Measurements from ENCODE around the gene C1orf50. TPM values are rescaled to one million over a fixed set of nuclear protein-coding genes. Genes with fewer than 3 reads are reported as not detected.

C1orf50 gene
- total and polyA plus RNA-seq, 2 of the 4 experiments (the other 2 are of a cell fraction): 2.0 to 6.0 TPM

GRCh38 chr1:42730988-42731387 lies 36.1 kb upstream of the C1orf50 start:
- H4K91ac ChIP-seq (ENCODE audit: insufficient read depth, low read depth, low read length): no peak overlapping the region
- TF ChIP-seq NFE2L2 (IDR thresholded peaks at IDR 0.05; ENCODE audit: low read depth, low read length): no peak
- TF ChIP-seq RAD21 (IDR thresholded peaks at IDR 0.05; ENCODE audit: low read length): 0 out of 2 replicates have a peak, but pooled peaks have one; percentile 8
- H4K8ac ChIP-seq (ENCODE audit: low read depth in 2 of 2, low read length in 2 of 2): no peak overlapping the region
- H3K23ac ChIP-seq (ENCODE audit: low read depth, low read length): no peak overlapping the region
- no peak overlapping the region for H2AFZ ChIP-seq (replicated peaks; ENCODE audit: low read length, poor library complexity)
- in situ Hi-C loops (cut with MboI; ENCODE audit: low sequenced_read_pairs): no loop called here
- no peaks in the 10 kb centered on the region for H3K4me1 ChIP-seq (ENCODE audit: control insufficient read depth, insufficient read depth, low read length)
- no peak overlapping the region for H3K4ac ChIP-seq (ENCODE audit: low read depth, low read length)
- no peak overlapping the region for H2BK15ac ChIP-seq (ENCODE audit: low read depth, low read length)
- no peaks in the 10 kb centered on the region; the same call in 1 of the 2 replicates for H3K27me3 ChIP-seq (ENCODE audit: control insufficient read depth, insufficient read depth, low read length)
- H3K14ac ChIP-seq (replicated peaks; ENCODE audit: low read depth, low read length): no peak overlapping the region
- no peak overlapping the region for H3K4me3 ChIP-seq (ENCODE audit: insufficient read depth, low read depth, low read length)
- H3K4me2 ChIP-seq (ENCODE audit: low read depth, low read length): no peak overlapping the region
- dilution Hi-C loops (cut with HindIII; ENCODE audit: low sequenced_read_pairs, unreplicated experiment): no loop called here
- H2BK120ac ChIP-seq (ENCODE audit: low read depth, low read length): no peak overlapping the region
- H4K5ac ChIP-seq (ENCODE audit: low read depth, low read length): no peak overlapping the region
- H3K27ac ChIP-seq (ENCODE audit: insufficient read depth, low read length): no peak overlapping the region
- no peaks in the 10 kb centered on the region for H4K20me1 ChIP-seq (ENCODE audit: insufficient read depth, low read length)
- 100% methylated on average over 1 of the region's 4 CpGs; no CpG with 5 or more reads in 1 of the 2 experiments for WGBS, 2 experiments (ENCODE audit: extremely low coverage in 2 of 2, insufficient read length in 1 of 2)
- intact Hi-C loops (cut with micrococcal nuclease): no loop called here
- CTCF ChIA-PET: no interaction called here
- H3K9ac ChIP-seq (ENCODE audit: low read depth, low read length): no peak overlapping the region
- POLR2A ChIA-PET (ENCODE audit: unreplicated experiment): no interaction called here
- H3K9me3 ChIP-seq (ENCODE audit: control insufficient read depth, insufficient read depth, low read length): no peaks in the 10 kb centered on the region
- no peak overlapping the region for H2AK9ac ChIP-seq (replicated peaks; ENCODE audit: low read depth, low read length, poor library complexity)
- no peak overlapping the region for H2BK20ac ChIP-seq (ENCODE audit: low read depth, low read length)
- no TSS peak for BruUV-seq (replicated peaks)
- H3K18ac ChIP-seq (ENCODE audit: low read depth, low read length): no peak overlapping the region
- H3K9me1 ChIP-seq (ENCODE audit: insufficient read depth, low read length): no peaks in the 10 kb centered on the region
- H2BK5ac ChIP-seq (ENCODE audit: low read depth, low read length, poor library complexity, severe bottlenecking): no peak overlapping the region
- H3K36me3 ChIP-seq (ENCODE audit: control insufficient read depth, insufficient read depth, low read length): no peaks in the 10 kb centered on the region
- no peak overlapping the region for H3K56ac ChIP-seq (ENCODE audit: extremely low read depth, insufficient read depth, low read length)
- H2AK5ac ChIP-seq (ENCODE audit: low read depth, low read length): no peak overlapping the region
- no peaks in the 10 kb centered on the region for H3K79me1 ChIP-seq (ENCODE audit: low read depth in 1 of 2, low read length in 2 of 2)
- ATAC-seq (ENCODE audit: low read depth) (no peak), DNase-seq (no peak)
